ENCODE results near the gene MCF2L.

Gene MCF2L

GRCh38 chr13:113061796-113062425 is 92.9 kb downstream of the MCF2L start:
- H3K79me2 ChIP-seq = no peaks in the 10 kb centered on the region
- no peaks in the 10 kb centered on the region for H3K27me3 ChIP-seq (ENCODE audit: control insufficient read depth, insufficient read depth, low read length)
- H3K4me1 ChIP-seq = no peaks in the 10 kb centered on the region
- no peaks in the 10 kb centered on the region for H3K9me3 ChIP-seq (ENCODE audit: control insufficient read depth, low read length)
- no peak overlapping the region for H3K4me3 ChIP-seq (ENCODE audit: low read depth, low read length)
- H3K9ac ChIP-seq = no peak overlapping the region
- H3K36me3 ChIP-seq (ENCODE audit: control insufficient read depth, insufficient read depth, low read length) = no peaks in the 10 kb centered on the region
- no peak overlapping the region for H2AFZ ChIP-seq
- no peak overlapping the region for H3K27ac ChIP-seq
- no peak for TF ChIP-seq CTCF (IDR thresholded peaks at IDR 0.05)
- H3K4me2 ChIP-seq (ENCODE audit: low read length) = no peak overlapping the region

DNA sequence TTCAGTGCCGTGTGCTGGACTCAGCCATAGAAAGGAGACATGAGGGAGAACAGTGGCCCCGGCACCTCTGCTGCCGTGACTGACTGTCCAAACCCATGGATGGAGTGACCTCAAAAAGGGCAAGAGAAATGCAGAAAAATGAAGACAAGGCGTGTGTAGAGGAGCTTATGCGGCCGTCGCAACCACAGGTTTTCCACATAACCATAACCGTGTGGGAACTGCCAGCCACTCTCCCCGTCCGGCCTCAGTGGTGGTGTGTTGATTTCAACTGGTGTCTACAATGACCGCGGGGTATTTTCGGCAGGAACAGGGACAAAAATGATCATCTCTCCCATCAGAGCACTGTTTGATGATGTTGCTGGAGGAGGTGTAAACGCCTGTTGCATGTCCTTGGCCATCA is 93.7 kb downstream of the MCF2L start:
- no peaks in the 10 kb centered on the region for H3K27me3 ChIP-seq (ENCODE audit: control insufficient read depth, insufficient read depth, low read length)
- no peak overlapping the region for H3K27ac ChIP-seq
- no peak overlapping the region for H3K4me2 ChIP-seq (ENCODE audit: low read length)
- no peaks in the 10 kb centered on the region for H3K9me3 ChIP-seq (ENCODE audit: control insufficient read depth, low read length)
- no peaks in the 10 kb centered on the region for H3K79me2 ChIP-seq
- H3K4me3 ChIP-seq (ENCODE audit: low read depth, low read length) = no peak overlapping the region
- no peaks in the 10 kb centered on the region for H3K4me1 ChIP-seq
- no peak overlapping the region for H2AFZ ChIP-seq
- no peak overlapping the region for H3K9ac ChIP-seq
- no peak for TF ChIP-seq CTCF (IDR thresholded peaks at IDR 0.05)
- no peaks in the 10 kb centered on the region for H3K36me3 ChIP-seq (ENCODE audit: control insufficient read depth, insufficient read depth, low read length)

DNA sequence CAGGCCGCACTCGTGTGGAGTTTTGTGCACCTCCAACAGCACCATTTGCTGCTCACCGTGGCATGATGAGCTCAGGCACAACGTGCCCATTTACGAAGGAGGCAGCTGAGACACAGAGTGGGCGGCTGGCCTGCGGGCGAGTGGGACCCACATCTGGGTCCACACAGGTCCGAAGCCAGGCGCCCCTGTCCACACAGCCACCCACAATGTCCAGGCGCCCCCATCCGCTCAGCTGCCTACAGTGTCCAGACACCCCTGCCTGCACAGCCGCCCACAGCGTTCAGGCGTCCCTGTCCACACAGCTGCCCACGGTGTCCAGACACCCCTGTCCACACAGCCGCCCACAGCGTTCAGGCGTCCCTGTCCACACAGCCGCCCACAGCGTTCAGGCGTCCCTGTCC is 94.1 kb downstream of the MCF2L start:
- no peaks in the 10 kb centered on the region for H3K9me3 ChIP-seq (ENCODE audit: control insufficient read depth, low read length)
- no peaks in the 10 kb centered on the region for H3K4me1 ChIP-seq
- H3K27me3 ChIP-seq (ENCODE audit: control insufficient read depth, insufficient read depth, low read length) = no peaks in the 10 kb centered on the region
- H3K36me3 ChIP-seq (ENCODE audit: control insufficient read depth, insufficient read depth, low read length) = no peaks in the 10 kb centered on the region
- H3K79me2 ChIP-seq = no peaks in the 10 kb centered on the region
- no peak overlapping the region for H3K4me2 ChIP-seq (ENCODE audit: low read length)
- no peak overlapping the region for H3K4me3 ChIP-seq (ENCODE audit: low read depth, low read length)
- no peak for TF ChIP-seq CTCF (IDR thresholded peaks at IDR 0.05)
- no peak overlapping the region for H3K9ac ChIP-seq
- H2AFZ ChIP-seq = no peak overlapping the region
- H3K27ac ChIP-seq = no peak overlapping the region

GRCh38 chr13:113064000-113064533 is 95.1 kb downstream of the MCF2L start:
- Histone ChIP-seq H3K9me3 (ENCODE audit: control insufficient read depth, low read length) (no peaks in the 10 kb centered on the region), H2AFZ (no peak overlapping the region), H3K4me3 (ENCODE audit: low read depth, low read length) (no peak overlapping the region), H3K79me2 (no peaks in the 10 kb centered on the region), H3K4me2 (ENCODE audit: low read length) (no peak overlapping the region), H3K27me3 (ENCODE audit: control insufficient read depth, insufficient read depth, low read length) (no peaks in the 10 kb centered on the region), H3K27ac (no peak overlapping the region), H3K36me3 (ENCODE audit: control insufficient read depth, insufficient read depth, low read length) (no peaks in the 10 kb centered on the region), H3K4me1 (no peaks in the 10 kb centered on the region), H3K9ac (no peak overlapping the region)
- TF ChIP-seq CTCF (IDR thresholded peaks at IDR 0.05) = no peak

Data from parathyroid adenoma (tissue), 2 donors.